GM18505 (cell line): ENCODE results near the gene MLNR.

Experiments
- ATAC-seq: cut with Tn5 transposase; IDR thresholded peaks from one replicate; pipeline ENCODE4 v1.9.1; 2021; ENCODE audit not compliant: unreplicated experiment
- POLR2A ChIP-seq: IDR thresholded peaks from 4 replicates; pipeline ENCODE4 v1.6.1; 2011; ENCODE audit warnings: borderline replicate concordance; ENCODE audit not compliant: insufficient read depth, insufficient read length; ENCODE audit errors: extremely low read depth

MLNR gene

GRCh38 chr13:49248622-49249002 is 28.5 kb downstream of the MLNR start:
- ATAC-seq: no peak
- TF ChIP-seq POLR2A: no peak

- no peak for TF ChIP-seq POLR2A
Measured at GRCh38 chr13:49251326-49251725, 31.2 kb downstream of the MLNR start.

GRCh38 chr13:49253310-49253709 is 33.2 kb downstream of the MLNR start:
- no peak for ATAC-seq
- TF ChIP-seq POLR2A: no peak

More at GRCh38 chr13:49251326-49251725, 31.2 kb downstream of the MLNR start:
- no peak for ATAC-seq

GRCh38 chr13:49254007-49254406 is 33.9 kb downstream of the MLNR start:
- TF ChIP-seq POLR2A: no peak
- no peak for ATAC-seq

- no peak for ATAC-seq
- TF ChIP-seq POLR2A: no peak
Measured at GRCh38 chr13:49256841-49257240, 36.7 kb downstream of the MLNR start.

- no peak for TF ChIP-seq POLR2A
- no peak for ATAC-seq
Measured at GRCh38 chr13:49258089-49258796, 38.1 kb downstream of the MLNR start.

- no peak for ATAC-seq
- no peak for TF ChIP-seq POLR2A
Measured at GRCh38 chr13:49259586-49259985, 39.4 kb downstream of the MLNR start.

GRCh38 chr13:49262634-49263033 is 42.5 kb downstream of the MLNR start:
- TF ChIP-seq POLR2A: no peak
- no peak for ATAC-seq

GRCh38 chr13:49265822-49266221 is 45.7 kb downstream of the MLNR start:
- no peak for TF ChIP-seq POLR2A
- ATAC-seq: no peak

GRCh38 chr13:49271264-49271663 is 51.1 kb downstream of the MLNR start:
- no peak for ATAC-seq
- TF ChIP-seq POLR2A: no peak
